ENCODE results near the gene TRIO. TPM values are rescaled to one million over a fixed set of nuclear protein-coding genes. Genes with fewer than 3 reads are reported as not detected.

The TRIO gene
- total and polyA plus RNA-seq, 12 donors: 26.2 to 85.2 (median 61.9) TPM

DNA sequence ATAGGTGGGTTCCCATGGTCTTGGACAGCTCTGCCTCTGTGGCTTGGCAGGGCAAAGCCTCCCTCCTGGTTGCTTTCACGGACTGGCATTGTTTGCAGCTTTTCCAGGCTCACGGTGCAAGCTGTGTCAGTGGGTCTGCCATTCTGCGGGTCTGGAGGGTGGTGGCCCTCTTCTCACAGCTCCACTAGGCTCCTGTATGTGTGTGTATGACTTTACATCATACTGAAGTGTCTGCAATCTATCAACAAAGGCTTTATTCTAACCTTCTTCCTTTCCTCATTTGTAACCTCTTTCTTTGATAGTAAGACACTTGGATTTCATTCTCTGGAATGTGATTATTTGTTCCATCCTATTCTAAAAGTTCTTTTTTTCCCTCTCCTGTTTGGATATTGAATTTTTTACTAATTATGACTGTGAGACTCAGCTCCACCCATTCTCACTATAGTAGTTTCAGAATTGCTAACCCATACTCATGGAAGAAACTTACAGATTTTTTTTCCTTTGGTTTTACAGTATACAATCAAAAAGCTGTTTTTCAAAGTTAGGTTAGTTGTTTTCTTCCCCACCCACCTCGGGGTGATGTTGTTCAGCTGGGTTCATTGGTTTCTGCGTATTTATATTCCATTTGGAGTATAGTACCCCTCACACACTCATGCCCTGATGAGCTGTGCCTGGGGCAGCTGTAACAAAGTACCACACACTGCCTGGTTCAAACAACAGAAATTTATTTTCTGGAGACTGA lies 293.8 kb downstream of the TRIO start:
- DNase-seq (no peak), ATAC-seq (no peak)
- TF ChIP-seq, protein P1, sequence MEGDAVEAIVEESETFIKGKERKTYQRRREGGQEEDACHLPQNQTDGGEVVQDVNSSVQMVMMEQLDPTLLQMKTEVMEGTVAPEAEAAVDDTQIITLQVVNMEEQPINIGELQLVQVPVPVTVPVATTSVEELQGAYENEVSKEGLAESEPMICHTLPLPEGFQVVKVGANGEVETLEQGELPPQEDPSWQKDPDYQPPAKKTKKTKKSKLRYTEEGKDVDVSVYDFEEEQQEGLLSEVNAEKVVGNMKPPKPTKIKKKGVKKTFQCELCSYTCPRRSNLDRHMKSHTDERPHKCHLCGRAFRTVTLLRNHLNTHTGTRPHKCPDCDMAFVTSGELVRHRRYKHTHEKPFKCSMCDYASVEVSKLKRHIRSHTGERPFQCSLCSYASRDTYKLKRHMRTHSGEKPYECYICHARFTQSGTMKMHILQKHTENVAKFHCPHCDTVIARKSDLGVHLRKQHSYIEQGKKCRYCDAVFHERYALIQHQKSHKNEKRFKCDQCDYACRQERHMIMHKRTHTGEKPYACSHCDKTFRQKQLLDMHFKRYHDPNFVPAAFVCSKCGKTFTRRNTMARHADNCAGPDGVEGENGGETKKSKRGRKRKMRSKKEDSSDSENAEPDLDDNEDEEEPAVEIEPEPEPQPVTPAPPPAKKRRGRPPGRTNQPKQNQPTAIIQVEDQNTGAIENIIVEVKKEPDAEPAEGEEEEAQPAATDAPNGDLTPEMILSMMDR (IDR thresholded peaks at IDR 0.05): no peak
- Histone ChIP-seq H3K9me3 (no peaks in the 10 kb centered on the region), H3K27me3 (no peaks in the 10 kb centered on the region), H3K27ac (no peak overlapping the region), H3K4me1 (peaks cover 0 to 24% (median 6%) of the 10 kb centered on the region in 9 donors), H3K36me3 (peaks cover 0 to 32% (median 0%) of the 10 kb centered on the region in 9 donors), H3K4me3 (no peak overlapping the region)
- intact Hi-C loops (cut with DNase I): no loop called here
- 92 to 93% methylated on average over 5 of the region's 5 CpGs for WGBS, 2 donors

DNA sequence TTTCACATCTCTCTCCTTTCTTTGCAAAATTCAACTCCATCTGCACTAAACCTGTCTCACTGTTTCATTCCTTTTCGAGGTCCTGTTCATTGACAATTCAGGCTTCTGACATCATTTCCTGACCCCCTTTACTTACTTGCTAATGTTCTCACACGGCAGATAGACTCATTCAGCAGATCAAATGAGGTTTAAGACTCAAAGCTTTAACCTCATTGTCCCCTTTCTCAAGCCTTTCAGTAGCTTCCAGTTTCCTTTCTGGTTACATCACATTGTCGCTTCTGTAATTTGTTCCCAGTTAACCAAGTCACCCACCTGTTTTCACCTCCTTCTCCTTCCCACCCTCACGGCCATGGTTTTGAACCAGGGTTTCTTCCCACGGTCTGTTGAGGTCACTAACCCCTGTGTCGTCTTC lies 295.1 kb downstream of the TRIO start:
- peaks cover 0 to 24% (median 0%) of the 10 kb centered on the region in 9 donors for H3K36me3 ChIP-seq
- no peak overlapping the region for H3K4me3 ChIP-seq
- 83 to 85% methylated on average over 6 of the region's 6 CpGs for WGBS, 2 donors
- no peaks in the 10 kb centered on the region for H3K9me3 ChIP-seq
- intact Hi-C loops (cut with DNase I): no loop called here
- DNase-seq (no peak), ATAC-seq (no peak)
- no peak overlapping the region for H3K27ac ChIP-seq
- TF ChIP-seq, protein P1 (IDR thresholded peaks at IDR 0.05): no peak
- no peaks in the 10 kb centered on the region for H3K27me3 ChIP-seq
- peaks cover 0 to 26% (median 7%) of the 10 kb centered on the region in 9 donors for H3K4me1 ChIP-seq

DNA sequence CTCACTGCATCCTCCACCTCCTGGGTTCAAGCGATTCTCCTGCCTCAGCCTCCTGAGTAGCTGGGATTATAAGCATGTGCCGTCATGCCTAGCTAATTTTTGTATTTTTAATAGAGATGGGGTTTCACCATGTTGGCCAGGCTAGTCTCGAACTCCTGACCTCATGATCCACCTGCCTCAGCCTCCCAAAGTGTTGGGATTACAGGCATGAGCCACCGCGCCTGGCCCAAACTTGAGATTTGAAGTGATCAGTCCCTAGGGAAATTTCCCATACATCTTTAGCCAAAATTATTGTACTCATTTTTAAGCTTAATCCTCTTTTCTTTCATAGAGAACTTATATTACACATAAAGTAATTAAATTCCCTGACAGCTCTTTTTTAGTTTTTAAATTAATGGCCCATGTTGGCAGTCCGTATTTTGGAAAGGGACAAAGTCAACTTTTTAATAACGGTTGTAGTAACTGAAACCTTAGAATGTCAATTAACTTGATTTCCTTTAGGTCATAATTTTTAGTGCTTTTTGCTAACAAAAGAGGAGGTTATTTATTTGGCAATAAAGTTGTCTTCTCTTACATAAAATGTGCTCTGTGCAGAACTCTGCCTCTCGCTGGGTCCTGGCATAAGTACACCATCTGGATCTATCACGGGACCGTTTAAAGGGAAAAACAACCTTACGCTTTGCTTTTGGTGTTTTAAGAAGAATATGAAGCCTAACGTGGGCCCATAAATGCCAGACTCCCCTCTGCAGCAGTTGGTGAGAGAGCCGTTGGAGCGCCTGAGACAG lies 296.1 kb downstream of the TRIO start:
- H3K27ac ChIP-seq: peak overlapping the region in 9 of 10 donors; percentile 32 to 82 (median 66)
- peaks cover 0 to 24% (median 0%) of the 10 kb centered on the region in 9 donors for H3K36me3 ChIP-seq
- H3K27me3 ChIP-seq: no peaks in the 10 kb centered on the region
- ATAC-seq (no peak), DNase-seq (no peak)
- intact Hi-C loops (cut with DNase I): no loop called here
- peaks cover 0 to 27% (median 8%) of the 10 kb centered on the region in 9 donors for H3K4me1 ChIP-seq
- H3K9me3 ChIP-seq: no peaks in the 10 kb centered on the region
- 83 to 84% methylated on average over 14 of the region's 14 CpGs for WGBS, 2 donors
- no peak overlapping the region for H3K4me3 ChIP-seq
- TF ChIP-seq, protein P1 (IDR thresholded peaks at IDR 0.05): no peak

DNA sequence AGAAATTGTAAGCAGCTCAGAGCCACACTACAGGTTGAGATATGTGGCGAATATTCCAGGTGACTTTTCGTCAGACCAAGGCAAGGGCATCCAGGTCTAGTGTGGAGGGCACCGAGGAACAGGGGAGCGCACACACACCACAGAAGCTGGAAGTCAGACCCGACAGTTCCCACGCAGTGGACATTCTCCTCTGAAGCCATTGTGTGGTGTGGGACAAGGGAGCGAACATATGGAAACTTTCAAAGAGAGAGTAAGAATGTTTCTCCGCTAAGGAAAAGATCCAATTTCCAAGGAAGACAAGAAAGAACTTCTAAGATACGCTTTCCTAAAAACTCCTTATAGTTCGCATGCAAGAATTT lies 297.1 kb downstream of the TRIO start:
- WGBS, 2 donors: 60 to 68% methylated on average over 10 of the region's 10 CpGs
- ATAC-seq: peak in 6 of 8 donors; percentile 6 to 40 (median 25)
- H3K4me3 ChIP-seq: peak overlapping the region in 7 of 10 donors; percentile 14 to 61 (median 58)

More for the DNA sequence above, 297.1 kb downstream of the TRIO start:
- peaks cover 0 to 24% (median 0%) of the 10 kb centered on the region in 9 donors for H3K36me3 ChIP-seq
- peaks cover 0 to 37% (median 17%) of the 10 kb centered on the region in 9 donors for H3K4me1 ChIP-seq
- TF ChIP-seq, protein P1 (IDR thresholded peaks at IDR 0.05): no peak
- H3K27me3 ChIP-seq: no peaks in the 10 kb centered on the region
- no peak for DNase-seq
- intact Hi-C loops (cut with DNase I): loop anchor here in 1 of 10 donors (5.0 kb wide), 1 partner anchor 33 kb away; no protein-coding TSS in a partner anchor
- H3K27ac ChIP-seq: peak overlapping the region; percentile 26 to 82 (median 68)
- no peaks in the 10 kb centered on the region for H3K9me3 ChIP-seq

Measured in heart right ventricle (tissue), 16 donors.